MCF 10A (cell line): ENCODE measurements around the gene SEMA3E. TPM values are rescaled to one million over a fixed set of nuclear protein-coding genes. Genes with fewer than 3 reads are reported as not detected.
A peak's percentile ranks its signal among the peaks of the same experiment; 100 is the strongest.

Experiments
- BruUV-seq: library from RNA; stranded (reverse); fragments of 400-500 nt; replicated peaks from 2 replicates; lab custom pipeline; 2021; lab: Mats Ljungman, UMichigan
- CTCF ChIA-PET: fragments of 300-600 bp; sonication (Branson Sonifier 250); formaldehyde crosslinking; extraction: SDS; loops from one replicate; lab custom pipeline; 2021; ENCODE audit warnings: antibody characterized with exemption, inconsistent platforms; lab: Yijun Ruan, JAX
- POLR2A ChIA-PET: fragments of 300-600, 350-650 bp; sonication (Branson Sonifier 250); formaldehyde crosslinking; extraction: SDS; loops from one replicate; lab custom pipeline; 2020; ENCODE audit warnings: antibody characterized with exemption, inconsistent platforms; lab: Yijun Ruan, JAX
- DNase-seq: peaks from one replicate; pipeline ENCODE4 v3.0.0-alpha.2; 2018; ENCODE audit not compliant: unreplicated experiment
- H3K27ac Mint-ChIP-seq: one replicate; pipeline ENCODE4 v1.8.0; 2022; ENCODE audit warnings: mild to moderate bottlenecking, low read depth, mixed read lengths; ENCODE audit not compliant: unreplicated experiment
- H3K27me3 Mint-ChIP-seq: one replicate; pipeline ENCODE4 v1.8.0; 2022; ENCODE audit warnings: mixed read lengths; ENCODE audit not compliant: insufficient read depth, unreplicated experiment
- H3K36me3 Mint-ChIP-seq: one replicate; pipeline ENCODE4 v1.8.0; 2022; ENCODE audit warnings: mild to moderate bottlenecking, moderate library complexity, mixed read lengths; ENCODE audit not compliant: insufficient read depth, unreplicated experiment
- H3K4me1 Mint-ChIP-seq: one replicate; pipeline ENCODE4 v1.8.0; 2022; ENCODE audit warnings: mixed read lengths; ENCODE audit not compliant: insufficient read depth, unreplicated experiment
- H3K4me3 Mint-ChIP-seq: one replicate; pipeline ENCODE4 v1.8.0; 2022; ENCODE audit warnings: mild to moderate bottlenecking, moderate library complexity, mixed read lengths; ENCODE audit not compliant: unreplicated experiment
- H3K9me3 Mint-ChIP-seq: one replicate; pipeline ENCODE4 v1.8.0; 2022; ENCODE audit warnings: mixed read lengths; ENCODE audit not compliant: unreplicated experiment
- CTCF ChIP-seq: fragments of 200-600 bp; IDR thresholded peaks from one replicate; pipeline ENCODE4 v1.8.0; 2022; ENCODE audit warnings: antibody characterized with exemption, mild to moderate bottlenecking; ENCODE audit not compliant: unreplicated experiment
- intact Hi-C: fragments of 100-400 bp; cut with micrococcal nuclease; formaldehyde crosslinking; loops from 2 replicates; pipeline ENCODE4 v1.14.1; 2022
- total RNA-seq: library from RNA; stranded (reverse); gene quantifications from 2 replicates; pipeline ENCODE4 v1.2.3, GENCODE V29; 2022

Gene SEMA3E
- total RNA-seq, 1 experiment from 2014 or later, result 0.51 TPM

GRCh38 chr7:83550100-83550499, 98.8 kb downstream of the SEMA3E start:
- ChIA-PET POLR2A (no interaction called here), CTCF (no interaction called here)
- no peak for DNase-seq
- Mint-ChIP-seq H3K4me3 (no peak overlapping the region), H3K27me3 (no peaks in the 10 kb centered on the region), H3K4me1 (peaks cover 15% of the 10 kb centered on the region), H3K27ac (no peak overlapping the region), H3K36me3 (no peaks in the 10 kb centered on the region), H3K9me3 (peaks cover 9% of the 10 kb centered on the region)
- no peak for TF ChIP-seq CTCF
- no TSS peak for BruUV-seq
- intact Hi-C loops, result no loop called here

- Mint-ChIP-seq H3K4me1 (peaks cover 15% of the 10 kb centered on the region), H3K27ac (no peak overlapping the region), H3K36me3 (no peaks in the 10 kb centered on the region), H3K4me3 (no peak overlapping the region), H3K27me3 (no peaks in the 10 kb centered on the region), H3K9me3 (peaks cover 7% of the 10 kb centered on the region)
- no TSS peak for BruUV-seq
- POLR2A ChIA-PET, result no interaction called here
- CTCF ChIA-PET, result no interaction called here
- intact Hi-C loops, result no loop called here
- DNase-seq, result no peak
- TF ChIP-seq CTCF, result no peak
These were observed 100.7 kb downstream of the SEMA3E start for GRCh38 chr7:83548250-83548649.

GRCh38 chr7:83547526-83547925, 101.4 kb downstream of the SEMA3E start:
- Mint-ChIP-seq H3K4me3 (no peak overlapping the region), H3K27ac (no peak overlapping the region), H3K4me1 (peaks cover 15% of the 10 kb centered on the region), H3K27me3 (no peaks in the 10 kb centered on the region), H3K36me3 (no peaks in the 10 kb centered on the region), H3K9me3 (no peaks in the 10 kb centered on the region)
- CTCF ChIA-PET, result no interaction called here
- POLR2A ChIA-PET, result interaction anchor here (0.5 kb wide), 1 partner anchor 21 kb away, joined by 3 read pairs; no protein-coding TSS in a partner anchor
- intact Hi-C loops, result no loop called here
- peak; percentile 14 for DNase-seq
- no peak for TF ChIP-seq CTCF
- BruUV-seq, result no TSS peak

- H3K4me3 Mint-ChIP-seq, result no peak overlapping the region
- H3K27me3 Mint-ChIP-seq, result no peaks in the 10 kb centered on the region
- POLR2A ChIA-PET, result no interaction called here
- H3K4me1 Mint-ChIP-seq, result peaks cover 15% of the 10 kb centered on the region
- no peak for TF ChIP-seq CTCF
- no peaks in the 10 kb centered on the region for H3K36me3 Mint-ChIP-seq
- BruUV-seq, result no TSS peak
- no peaks in the 10 kb centered on the region for H3K9me3 Mint-ChIP-seq
- DNase-seq, result no peak
- intact Hi-C loops, result no loop called here
- no peak overlapping the region for H3K27ac Mint-ChIP-seq
- CTCF ChIA-PET, result interaction anchor here (0.6 kb wide), 1 partner anchor 71 kb away, joined by 3 read pairs; no protein-coding TSS in a partner anchor
These were observed 102.4 kb downstream of the SEMA3E start for GRCh38 chr7:83546586-83546985.
